HG03342 (cell line): ENCODE results near the gene SLC44A4.
"Not testable (repeated sequence)": the region's sequence is repeated elsewhere in the genome, so short reads cannot be mapped to it uniquely, and the experiment has no call there.

ENCODE experiments used
- ATAC-seq: cut with Tn5 transposase; IDR thresholded peaks from one replicate; pipeline ENCODE4 v1.9.1; 2021; ENCODE audit warnings: mild to moderate bottlenecking, moderate library complexity; ENCODE audit not compliant: unreplicated experiment

The SLC44A4 gene

GRCh38 chr6:31831350-31832215 is 47.2 kb downstream of the SLC44A4 start:
- ATAC-seq: no peak

GRCh38 chr6:31830886-31831335 is 47.9 kb downstream of the SLC44A4 start:
- no peak for ATAC-seq

DNA sequence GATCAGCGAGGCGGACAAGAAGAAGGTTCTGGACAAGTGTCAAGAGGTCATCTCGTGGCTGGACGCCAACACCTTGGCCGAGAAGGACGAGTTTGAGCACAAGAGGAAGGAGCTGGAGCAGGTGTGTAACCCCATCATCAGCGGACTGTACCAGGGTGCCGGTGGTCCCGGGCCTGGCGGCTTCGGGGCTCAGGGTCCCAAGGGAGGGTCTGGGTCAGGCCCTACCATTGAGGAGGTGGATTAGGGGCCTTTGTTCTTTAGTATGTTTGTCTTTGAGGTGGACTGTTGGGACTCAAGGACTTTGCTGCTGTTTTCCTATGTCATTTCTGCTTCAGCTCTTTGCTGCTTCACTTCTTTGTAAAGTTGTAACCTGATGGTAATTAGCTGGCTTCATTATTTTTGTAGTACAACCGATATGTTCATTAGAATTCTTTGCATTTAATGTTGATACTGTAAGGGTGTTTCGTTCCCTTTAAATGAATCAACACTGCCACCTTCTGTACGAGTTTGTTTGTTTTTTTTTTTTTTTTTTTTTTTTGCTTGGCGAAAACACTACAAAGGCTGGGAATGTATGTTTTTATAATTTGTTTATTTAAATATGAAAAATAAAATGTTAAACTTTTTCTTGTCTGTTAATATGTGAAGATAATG is 49.0 kb downstream of the SLC44A4 start:
- ATAC-seq: no peak

GRCh38 chr6:31827286-31828079 is 51.3 kb downstream of the SLC44A4 start, which contains the start of gene HSPA1B:
Gene HSPA1B (plus strand): TSS chr6:31827738. CDS start chr6:31827951, 213 bp downstream.
- peak; percentile 62 for ATAC-seq

GRCh38 chr6:31826793-31827285 is 52.0 kb downstream of the SLC44A4 start:
- ATAC-seq: no peak

- no peak for ATAC-seq
Observed at GRCh38 chr6:31825553-31825952, 53.2 kb downstream of the SLC44A4 start.

GRCh38 chr6:31823592-31824196 is 55.1 kb downstream of the SLC44A4 start:
- ATAC-seq: not testable (repeated sequence)

GRCh38 chr6:31822036-31822821 is 56.6 kb downstream of the SLC44A4 start:
- no peak for ATAC-seq

- no peak for ATAC-seq
Observed at GRCh38 chr6:31821301-31822035, 57.3 kb downstream of the SLC44A4 start.

DNA sequence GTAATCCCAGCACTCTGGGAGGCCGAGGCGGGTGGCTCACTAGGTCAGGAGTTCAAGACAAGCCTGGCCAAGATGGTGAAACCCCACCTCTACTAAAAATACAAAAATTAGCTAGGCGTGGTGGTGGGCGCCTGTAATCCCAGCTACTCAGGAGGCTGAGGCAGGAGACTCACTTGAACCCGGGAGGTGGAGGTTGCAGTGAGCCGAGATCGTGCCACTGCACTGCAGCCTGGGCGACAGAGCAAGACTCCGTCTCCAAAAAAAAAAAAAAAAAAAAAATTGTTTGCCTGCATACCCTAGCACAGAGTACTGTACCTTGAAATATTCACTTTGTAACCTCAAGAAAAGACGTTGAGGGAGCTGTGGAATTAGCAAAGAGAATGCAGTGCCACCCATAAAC is 58.4 kb downstream of the SLC44A4 start:
- ATAC-seq: not testable (repeated sequence)

DNA sequence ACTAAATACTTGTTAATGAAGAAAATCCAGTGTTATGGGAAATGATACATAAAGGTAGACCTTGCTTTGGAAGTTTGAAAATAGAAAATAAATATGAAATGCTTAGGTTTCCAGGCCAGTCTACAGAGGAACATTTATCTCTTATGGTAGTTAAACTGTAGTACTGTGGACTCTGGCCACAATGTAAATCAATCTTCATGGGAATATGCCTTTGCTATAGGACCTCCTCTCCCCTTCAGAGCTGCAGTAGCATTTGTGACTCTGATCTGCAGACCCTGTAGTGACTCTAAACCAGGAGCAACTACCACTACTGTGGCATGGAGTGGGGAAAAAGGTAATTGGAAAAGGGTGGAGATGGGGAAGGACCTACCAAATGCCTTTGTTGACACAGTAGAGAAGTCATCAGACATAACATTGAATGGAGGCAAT is 58.9 kb downstream of the SLC44A4 start:
- no peak for ATAC-seq

GRCh38 chr6:31817929-31818511 is 60.8 kb downstream of the SLC44A4 start:
- not testable (repeated sequence) for ATAC-seq

GRCh38 chr6:31817133-31817928 is 61.5 kb downstream of the SLC44A4 start:
- ATAC-seq: not testable (repeated sequence)

DNA sequence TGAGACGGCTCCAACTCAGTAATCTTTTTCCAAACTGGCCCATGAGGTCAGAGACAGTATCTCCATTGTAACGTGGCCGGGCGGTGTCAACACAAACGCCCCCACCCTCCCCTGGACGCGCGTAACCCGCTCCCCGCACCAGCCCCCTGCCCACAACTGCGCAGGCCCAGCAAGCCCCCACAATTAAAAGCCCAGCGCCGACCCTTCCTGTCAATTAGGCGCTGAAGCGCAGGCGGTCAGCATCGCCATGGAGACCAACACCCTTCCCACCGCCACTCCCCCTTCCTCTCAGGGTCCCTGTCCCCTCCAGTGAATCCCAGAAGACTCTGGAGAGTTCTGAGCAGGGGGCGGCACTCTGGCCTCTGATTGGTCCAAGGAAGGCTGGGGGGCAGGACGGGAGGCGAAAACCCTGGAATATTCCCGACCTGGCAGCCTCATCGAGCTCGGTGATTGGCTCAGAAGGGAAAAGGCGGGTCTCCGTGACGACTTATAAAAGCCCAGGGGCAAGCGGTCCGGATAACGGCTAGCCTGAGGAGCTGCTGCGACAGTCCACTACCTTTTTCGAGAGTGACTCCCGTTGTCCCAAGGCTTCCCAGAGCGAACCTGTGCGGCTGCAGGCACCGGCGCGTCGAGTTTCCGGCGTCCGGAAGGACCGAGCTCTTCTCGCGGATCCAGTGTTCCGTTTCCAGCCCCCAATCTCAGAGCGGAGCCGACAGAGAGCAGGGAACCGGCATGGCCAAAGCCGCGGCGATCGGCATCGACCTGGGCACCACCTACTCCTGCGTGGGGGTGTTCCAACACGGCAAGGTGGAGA is 63.6 kb downstream of the SLC44A4 start, which contains the start of the genes HSPA1A and HSPA1L:
HSPA1A (plus strand) TSS at position 519 of the 814 bp plus-strand sequence; CDS start at position 733, 214 bp downstream.
HSPA1L (minus strand) TSS at position 259 of the 814 bp plus-strand sequence. CDS start 3,311 bp downstream, outside the sequence.
- no peak for ATAC-seq

- peak; percentile 44 for ATAC-seq
Observed at GRCh38 chr6:31814677-31815024, 64.1 kb downstream of the SLC44A4 start.

GRCh38 chr6:31813465-31813849 is 65.3 kb downstream of the SLC44A4 start:
- no peak for ATAC-seq
